Testis (tissue), 3 donors: Measurements from ENCODE around the gene PRDM8. TPM values are rescaled to one million over a fixed set of nuclear protein-coding genes. Genes with fewer than 3 reads are reported as not detected.

Source experiments
- DNase-seq: peaks from one replicate; pipeline ENCODE4 v3.0.0-alpha.2; 2019
- H3K27ac ChIP-seq, 2 donors: fragments of 200-600 bp; sonication (generic); one replicate each; pipeline ENCODE4 v1.5.1; 2019
- H3K27me3 ChIP-seq: fragments of 200-600 bp; sonication (generic); one replicate; pipeline ENCODE4 v1.5.1; 2019
- H3K36me3 ChIP-seq: fragments of 200-600 bp; sonication (generic); one replicate; pipeline ENCODE4 v1.5.1; 2017; ENCODE audit warnings: low read depth; ENCODE audit errors: missing control alignments
- H3K4me1 ChIP-seq: fragments of 200-600 bp; sonication (generic); one replicate; pipeline ENCODE4 v1.5.1; 2019
- H3K4me3 ChIP-seq, 2 donors: fragments of 200-600 bp; sonication (generic); one replicate each; pipeline ENCODE4 v1.5.1; 2017 to 2019
- H3K9me3 ChIP-seq: fragments of 200-600 bp; sonication (generic); one replicate; pipeline ENCODE4 v1.5.1; 2017
- CTCF ChIP-seq, 3 experiments: fragments of 450-650 bp in 2 of 3; fragments of 200-600 bp in 1 of 3; sonication (generic) in 1 of 3; IDR thresholded peaks; one replicate each; pipeline ENCODE4 v1.5.1; 2016 to 2019; ENCODE audit warnings: antibody characterized with exemption in 3 of 3, mild to moderate bottlenecking in 2 of 3, moderate library complexity in 1 of 3
- POLR2A ChIP-seq: fragments of 450-650 bp; IDR thresholded peaks from one replicate; pipeline ENCODE4 v1.6.1; 2017; ENCODE audit warnings: antibody characterized with exemption, mild to moderate bottlenecking, moderate library complexity
- WGBS, 2 donors: methylation state at CpG; one replicate each; pipeline ENCODE4 v1.1.5; 2018; 5-methylcytosine and 5-hydroxymethylcytosine counted together
- intact Hi-C: fragments of 100-400 bp; cut with DNase I; formaldehyde crosslinking; loops from one replicate; pipeline ENCODE4 v1.15.1; 2023; ENCODE audit warnings: low total_unique reads
- polyA plus RNA-seq: library from polyadenylated mRNA; stranded (reverse); fragments of 350-450 nt; fragmentation: Illumina TruSeq; extraction: RNeasy Lipid Tissue Mini Kit (QIAGEN cat#74804); gene quantifications from one replicate; pipeline ENCODE4 v1.2.3, GENCODE V29; 2014; ENCODE audit warnings: low read depth, low replicate concordance; ENCODE audit not compliant: insufficient read depth
- total RNA-seq, 2 donors: library from RNA; depleted of rRNA; stranded (reverse); fragments of >200 nt; gene quantifications; one replicate each; pipeline ENCODE4 v1.2.3, GENCODE V29; 2016

Gene PRDM8
- total and polyA plus RNA-seq, 3 donors from 2014 or later, result 1.1 to 4.3 (median 3.9) TPM

GRCh38 chr4:80188801-80189458, 8.4 kb upstream of the PRDM8 start:
- no peak overlapping the region for H3K27ac ChIP-seq
- H3K9me3 ChIP-seq, result no peaks in the 10 kb centered on the region
- TF ChIP-seq CTCF (IDR thresholded peaks at IDR 0.05) (no peak), POLR2A (no peak)
- H3K4me1 ChIP-seq, result peaks cover 11% of the 10 kb centered on the region
- intact Hi-C loops, result loop anchor here (10.0 kb wide), 1 partner anchor 114 kb away; the partner anchor contains the start of gene ANTXR2
- H3K4me3 ChIP-seq, result no peak overlapping the region
- no peaks in the 10 kb centered on the region for H3K36me3 ChIP-seq
- peaks cover 5% of the 10 kb centered on the region for H3K27me3 ChIP-seq
- no peak for DNase-seq
- 36 to 40% methylated on average over 20 to 43 of the region's 43 CpGs for WGBS, 2 donors

- DNase-seq, result no peak
- H3K4me3 ChIP-seq, result no peak overlapping the region
- H3K27me3 ChIP-seq, result peaks cover 5% of the 10 kb centered on the region
- no peaks in the 10 kb centered on the region for H3K36me3 ChIP-seq
- intact Hi-C loops, result loop anchor here (10.0 kb wide), 1 partner anchor 115 kb away; the partner anchor contains the start of gene ANTXR2
- no peak overlapping the region for H3K27ac ChIP-seq
- no peak for TF ChIP-seq POLR2A
- no peak for TF ChIP-seq CTCF (IDR thresholded peaks at IDR 0.05)
- H3K4me1 ChIP-seq, result peaks cover 9% of the 10 kb centered on the region
- no peaks in the 10 kb centered on the region for H3K9me3 ChIP-seq
- WGBS, 2 donors, result 21 to 27% methylated on average over 3 of the region's 3 CpGs
Observed at GRCh38 chr4:80189581-80189955, 7.7 kb upstream of the PRDM8 start.

- Histone ChIP-seq H3K4me1 (peaks cover 4% of the 10 kb centered on the region), H3K27me3 (peaks cover 10% of the 10 kb centered on the region), H3K9me3 (no peaks in the 10 kb centered on the region), H3K4me3 (no peak overlapping the region), H3K27ac (no peak overlapping the region), H3K36me3 (no peaks in the 10 kb centered on the region)
- DNase-seq, result no peak
- no peak for TF ChIP-seq POLR2A
- no peak for TF ChIP-seq CTCF (IDR thresholded peaks at IDR 0.05)
- WGBS, 2 donors, result 25 to 47% methylated on average over 21 to 36 of the region's 36 CpGs
- intact Hi-C loops, result loop anchor here (10.0 kb wide), 1 partner anchor 115 kb away; the partner anchor contains the start of gene ANTXR2
Observed at GRCh38 chr4:80189956-80190677, 7.2 kb upstream of the PRDM8 start.

- TF ChIP-seq POLR2A (no peak), CTCF (IDR thresholded peaks at IDR 0.05) (no peak)
- Histone ChIP-seq H3K9me3 (no peaks in the 10 kb centered on the region), H3K27ac (no peak overlapping the region), H3K36me3 (no peaks in the 10 kb centered on the region), H3K4me1 (no peaks in the 10 kb centered on the region), H3K4me3 (no peak overlapping the region), H3K27me3 (peaks cover 5% of the 10 kb centered on the region)
- no peak for DNase-seq
- intact Hi-C loops, result no loop called here
- WGBS, 2 donors, result 65 to 81% methylated on average over 3 of the region's 3 CpGs
Observed at GRCh38 chr4:80192252-80192866, 4.9 kb upstream of the PRDM8 start.
